Tibial nerve (tissue), 4 donors: ENCODE results near the gene CA5A.

Experiments
- CTCF ChIP-seq, 5 experiments: fragments of 200-600 bp in 3 of 5; fragments of 450-650 bp in 2 of 5; sonication (generic) in 3 of 5; IDR thresholded peaks; one replicate each; pipeline ENCODE4 v1.5.1; 2016 to 2019; ENCODE audit warnings: antibody characterized with exemption in 5 of 5, mild to moderate bottlenecking in 3 of 5, moderate library complexity in 2 of 5
- EP300 ChIP-seq, 2 donors: sonication (generic); formaldehyde crosslinking; IDR thresholded peaks; one replicate each; pipeline ENCODE4 v1.6.1; 2017; ENCODE audit warnings: antibody characterized with exemption in 2 of 2, mild to moderate bottlenecking in 1 of 2

DNA sequence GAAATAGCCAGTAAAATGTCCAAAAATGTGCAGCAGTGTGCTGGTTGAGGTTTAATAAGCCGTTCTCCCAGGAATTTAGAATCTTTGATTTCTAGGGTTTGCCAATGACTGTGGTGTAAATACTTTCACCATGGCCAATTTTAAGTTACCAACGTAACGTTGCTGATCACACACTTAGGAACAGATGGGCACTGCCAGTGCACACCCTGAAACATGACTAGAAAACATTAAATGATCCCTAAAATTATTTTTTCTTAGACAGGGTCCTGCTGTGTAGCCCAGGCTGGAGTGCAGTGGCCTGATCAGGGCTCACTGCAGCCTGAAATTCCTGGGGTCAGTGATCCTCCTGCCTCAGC, 3.2 kb downstream of the CA5A start:
- no peak for TF ChIP-seq EP300 (IDR thresholded peaks at IDR 0.05)
- TF ChIP-seq CTCF (IDR thresholded peaks at IDR 0.05), result no peak
